ENCODE results near the gene PSMC3. TPM values are rescaled to one million over a fixed set of nuclear protein-coding genes. Genes with fewer than 3 reads are reported as not detected.

Gene PSMC3
- total RNA-seq, 1 experiment from 2014 or later: 358 TPM

- no peak for DNase-seq (ENCODE audit: low read depth in 1 of 2, low spot score in 2 of 2)
- no peaks in the 10 kb centered on the region for H3K36me3 ChIP-seq
- no peaks in the 10 kb centered on the region for H3K27me3 ChIP-seq (replicated peaks)
- H3K9me3 ChIP-seq (replicated peaks): no peaks in the 10 kb centered on the region
- no peak overlapping the region for H3K4me3 ChIP-seq
- H3K4me1 ChIP-seq (replicated peaks): peaks cover 15% of the 10 kb centered on the region
- H3K27ac ChIP-seq: no peak overlapping the region
These were observed 36.4 kb downstream of the PSMC3 start for GRCh38 chr11:47389577-47390421.

- Histone ChIP-seq H3K4me3 (no peak overlapping the region), H3K4me1 (replicated peaks) (peaks cover 15% of the 10 kb centered on the region), H3K36me3 (no peaks in the 10 kb centered on the region), H3K9me3 (replicated peaks) (no peaks in the 10 kb centered on the region), H3K27ac (no peak overlapping the region), H3K27me3 (replicated peaks) (no peaks in the 10 kb centered on the region)
- DNase-seq (ENCODE audit: low read depth in 1 of 2, low spot score in 2 of 2): no peak
These were observed 37.3 kb downstream of the PSMC3 start for GRCh38 chr11:47388697-47389576.

GRCh38 chr11:47387944-47388696 is 38.1 kb downstream of the PSMC3 start:
- no peaks in the 10 kb centered on the region for H3K9me3 ChIP-seq (replicated peaks)
- no peaks in the 10 kb centered on the region for H3K27me3 ChIP-seq (replicated peaks)
- no peak overlapping the region for H3K27ac ChIP-seq
- H3K36me3 ChIP-seq: no peaks in the 10 kb centered on the region
- no peak for DNase-seq (ENCODE audit: low read depth in 1 of 2, low spot score in 2 of 2)
- peaks cover 10% of the 10 kb centered on the region for H3K4me1 ChIP-seq (replicated peaks)
- no peak overlapping the region for H3K4me3 ChIP-seq

- no peaks in the 10 kb centered on the region for H3K36me3 ChIP-seq
- H3K4me1 ChIP-seq (replicated peaks): no peaks in the 10 kb centered on the region
- DNase-seq (ENCODE audit: low read depth in 1 of 2, low spot score in 2 of 2): no peak
- no peak overlapping the region for H3K27ac ChIP-seq
- no peaks in the 10 kb centered on the region for H3K27me3 ChIP-seq (replicated peaks)
- H3K4me3 ChIP-seq: no peak overlapping the region
- H3K9me3 ChIP-seq (replicated peaks): no peaks in the 10 kb centered on the region
These were observed 41.7 kb downstream of the PSMC3 start for GRCh38 chr11:47384498-47384897.

- no peaks in the 10 kb centered on the region for H3K36me3 ChIP-seq
- H3K27ac ChIP-seq: no peak overlapping the region
- no peaks in the 10 kb centered on the region for H3K9me3 ChIP-seq (replicated peaks)
- no peaks in the 10 kb centered on the region for H3K4me1 ChIP-seq (replicated peaks)
- no peaks in the 10 kb centered on the region for H3K27me3 ChIP-seq (replicated peaks)
- DNase-seq (ENCODE audit: low read depth in 1 of 2, low spot score in 2 of 2): no peak
- no peak overlapping the region for H3K4me3 ChIP-seq
These were observed 43.2 kb downstream of the PSMC3 start for GRCh38 chr11:47383071-47383470.

GRCh38 chr11:47380078-47380477 is 46.2 kb downstream of the PSMC3 start:
- no peak overlapping the region for H3K4me3 ChIP-seq
- H3K27me3 ChIP-seq (replicated peaks): no peaks in the 10 kb centered on the region
- H3K36me3 ChIP-seq: no peaks in the 10 kb centered on the region
- H3K27ac ChIP-seq: no peak overlapping the region
- no peak for DNase-seq (ENCODE audit: low read depth in 1 of 2, low spot score in 2 of 2)
- H3K4me1 ChIP-seq (replicated peaks): no peaks in the 10 kb centered on the region
- no peaks in the 10 kb centered on the region for H3K9me3 ChIP-seq (replicated peaks)

GRCh38 chr11:47379317-47379716 is 46.9 kb downstream of the PSMC3 start:
- Histone ChIP-seq H3K27me3 (replicated peaks) (no peaks in the 10 kb centered on the region), H3K9me3 (replicated peaks) (no peaks in the 10 kb centered on the region), H3K4me3 (no peak overlapping the region), H3K4me1 (replicated peaks) (peaks cover 4% of the 10 kb centered on the region), H3K27ac (no peak overlapping the region), H3K36me3 (no peaks in the 10 kb centered on the region)
- DNase-seq (ENCODE audit: low read depth in 1 of 2, low spot score in 2 of 2): no peak

- H3K9me3 ChIP-seq (replicated peaks): no peaks in the 10 kb centered on the region
- no peak for DNase-seq (ENCODE audit: low read depth in 1 of 2, low spot score in 2 of 2)
- no peak overlapping the region for H3K4me3 ChIP-seq
- H3K27ac ChIP-seq: no peak overlapping the region
- H3K4me1 ChIP-seq (replicated peaks): peaks cover 9% of the 10 kb centered on the region
- H3K27me3 ChIP-seq (replicated peaks): no peaks in the 10 kb centered on the region
- no peaks in the 10 kb centered on the region for H3K36me3 ChIP-seq
These were observed 47.4 kb downstream of the PSMC3 start for GRCh38 chr11:47378836-47379170.

GRCh38 chr11:47378010-47378835 is 48.0 kb downstream of the PSMC3 start, which contains the start of gene SPI1:
SPI1 (minus strand) TSS chr11:47378547; CDS start chr11:47378353, 194 bp downstream.
- Histone ChIP-seq H3K4me1 (replicated peaks) (peaks cover 11% of the 10 kb centered on the region), H3K4me3 (no peak within 1 kb of the TSS), H3K27me3 (replicated peaks) (no peaks in the 10 kb centered on the region), H3K9me3 (replicated peaks) (no peaks in the 10 kb centered on the region), H3K27ac (no peak within 1 kb of the TSS), H3K36me3 (no peaks in the 10 kb centered on the region)
- DNase-seq (ENCODE audit: low read depth in 1 of 2, low spot score in 2 of 2): peak in 1 of 2 experiments; percentile 42

- H3K27me3 ChIP-seq (replicated peaks): no peaks in the 10 kb centered on the region
- no peaks in the 10 kb centered on the region for H3K36me3 ChIP-seq
- peak in 1 of 2 experiments; percentile 47 for DNase-seq (ENCODE audit: low read depth in 1 of 2, low spot score in 2 of 2)
- H3K4me1 ChIP-seq (replicated peaks): peaks cover 11% of the 10 kb centered on the region
- H3K4me3 ChIP-seq: no peak overlapping the region
- no peak overlapping the region for H3K27ac ChIP-seq
- no peaks in the 10 kb centered on the region for H3K9me3 ChIP-seq (replicated peaks)
These were observed 48.6 kb downstream of the PSMC3 start for GRCh38 chr11:47377571-47378009.

- no peaks in the 10 kb centered on the region for H3K27me3 ChIP-seq (replicated peaks)
- no peak overlapping the region for H3K4me3 ChIP-seq
- no peak overlapping the region for H3K27ac ChIP-seq
- H3K4me1 ChIP-seq (replicated peaks): peaks cover 11% of the 10 kb centered on the region
- no peak for DNase-seq (ENCODE audit: low read depth in 1 of 2, low spot score in 2 of 2)
- H3K36me3 ChIP-seq: no peaks in the 10 kb centered on the region
- H3K9me3 ChIP-seq (replicated peaks): no peaks in the 10 kb centered on the region
These were observed 49.5 kb downstream of the PSMC3 start for GRCh38 chr11:47376525-47377371.

- H3K36me3 ChIP-seq: no peaks in the 10 kb centered on the region
- no peak for DNase-seq (ENCODE audit: low read depth in 1 of 2, low spot score in 2 of 2)
These were observed 50.1 kb downstream of the PSMC3 start for GRCh38 chr11:47376107-47376524.

More at GRCh38 chr11:47376107-47376524, 50.1 kb downstream of the PSMC3 start:
- Histone ChIP-seq H3K4me1 (replicated peaks) (peaks cover 11% of the 10 kb centered on the region), H3K4me3 (no peak overlapping the region), H3K27me3 (replicated peaks) (no peaks in the 10 kb centered on the region), H3K27ac (no peak overlapping the region), H3K9me3 (replicated peaks) (no peaks in the 10 kb centered on the region)
